Tibial artery (tissue), 4 donors: ENCODE results near the gene OPN4.

Experiments used
- DNase-seq, 2 donors: peaks; one replicate each; pipeline ENCODE4 v3.0.0-alpha.2; 2019
- H3K27ac ChIP-seq, 2 donors: fragments of 200-600 bp; sonication (generic) in 1 of 2; 1 replicate in 1 of 2; 2 replicates in 1 of 2; pipeline ENCODE4 v1.5.1; 2018 to 2019; ENCODE audit warnings: mild to moderate bottlenecking in 1 of 2
- H3K27me3 ChIP-seq, 2 donors: fragments of 200-600 bp; sonication (generic) in 1 of 2; one replicate each; pipeline versions ENCODE4 v1.5.1 to v1.6.0; 2016 to 2019
- H3K36me3 ChIP-seq, 3 donors: fragments of 200-600 bp; sonication (generic) in 2 of 3; one replicate each; pipeline ENCODE4 v1.5.1; 2016 to 2019; ENCODE audit warnings: mild to moderate bottlenecking in 2 of 3
- H3K4me1 ChIP-seq, 4 donors: fragments of 200-600 bp; sonication (generic) in 2 of 4; 1 replicate in 3 of 4; 2 replicates in 1 of 4; pipeline ENCODE4 v1.5.1; 2016 to 2019
- H3K4me3 ChIP-seq, 2 donors: fragments of 200-600 bp; sonication (generic) in 1 of 2; 1 replicate in 1 of 2; 2 replicates in 1 of 2; pipeline ENCODE4 v1.5.1; 2018 to 2019; ENCODE audit warnings: mild to moderate bottlenecking in 2 of 2
- H3K9me3 ChIP-seq, 3 donors: fragments of 200-600 bp; sonication (generic) in 1 of 3; one replicate each; pipeline ENCODE4 v1.5.1; 2016 to 2019
- intact Hi-C: fragments of 100-400 bp; cut with DNase I; formaldehyde crosslinking; loops from one replicate; pipeline ENCODE4 v1.15.0; 2023; ENCODE audit warnings: low total_unique reads
- TF ChIP-seq, protein P1 (sequence below), 2 experiments: fragments of 200-600 bp in 1 of 2; fragments of 450-650 bp in 1 of 2; IDR thresholded peaks; one replicate each; pipeline ENCODE4 v1.5.1; 2017 to 2019; ENCODE audit warnings: antibody characterized with exemption in 2 of 2, mild to moderate bottlenecking in 1 of 2, moderate library complexity in 1 of 2

OPN4 gene

DNA sequence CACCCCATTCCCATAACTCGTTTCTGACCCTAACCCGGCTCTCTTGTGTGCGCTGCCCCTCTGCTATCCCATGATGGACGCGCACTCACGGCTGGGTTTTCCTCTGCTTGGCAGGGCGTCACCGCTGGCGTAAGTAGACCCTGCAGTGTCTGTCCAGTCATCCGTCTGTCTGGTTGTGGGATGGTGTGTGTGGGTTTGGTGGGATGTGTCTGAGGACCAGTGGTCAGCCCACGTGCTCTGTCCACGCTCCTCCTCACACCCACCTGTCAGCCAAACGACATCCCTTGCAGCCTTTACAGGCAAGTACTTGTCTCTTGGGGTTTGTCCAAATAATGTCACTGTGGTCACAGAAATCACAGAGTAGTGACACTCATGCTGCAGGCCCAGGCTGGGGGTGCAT is 34.8 kb downstream of the OPN4 start:
- intact Hi-C loops = no loop called here

DNA sequence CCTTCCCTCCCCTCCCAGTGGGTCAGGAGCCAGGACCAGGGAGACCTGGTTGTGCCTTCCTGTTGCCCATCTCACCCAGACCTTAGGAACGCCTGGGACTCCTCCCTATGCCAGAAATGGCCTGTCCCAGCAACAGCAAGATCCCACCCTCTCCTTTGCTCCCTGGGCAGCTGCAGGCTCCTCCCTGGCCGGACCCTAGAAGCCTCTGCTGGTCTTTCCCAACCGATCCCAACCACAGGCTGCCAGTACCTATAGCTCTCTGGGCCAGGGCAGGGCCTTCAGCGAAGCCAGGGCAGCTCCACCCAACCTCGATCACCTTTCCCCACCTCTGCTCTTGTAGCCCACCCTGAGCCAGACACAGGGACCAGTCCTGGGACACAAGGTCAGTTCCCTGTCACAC is 35.9 kb downstream of the OPN4 start:
- DNase-seq = no peak
- TF ChIP-seq, protein P1, sequence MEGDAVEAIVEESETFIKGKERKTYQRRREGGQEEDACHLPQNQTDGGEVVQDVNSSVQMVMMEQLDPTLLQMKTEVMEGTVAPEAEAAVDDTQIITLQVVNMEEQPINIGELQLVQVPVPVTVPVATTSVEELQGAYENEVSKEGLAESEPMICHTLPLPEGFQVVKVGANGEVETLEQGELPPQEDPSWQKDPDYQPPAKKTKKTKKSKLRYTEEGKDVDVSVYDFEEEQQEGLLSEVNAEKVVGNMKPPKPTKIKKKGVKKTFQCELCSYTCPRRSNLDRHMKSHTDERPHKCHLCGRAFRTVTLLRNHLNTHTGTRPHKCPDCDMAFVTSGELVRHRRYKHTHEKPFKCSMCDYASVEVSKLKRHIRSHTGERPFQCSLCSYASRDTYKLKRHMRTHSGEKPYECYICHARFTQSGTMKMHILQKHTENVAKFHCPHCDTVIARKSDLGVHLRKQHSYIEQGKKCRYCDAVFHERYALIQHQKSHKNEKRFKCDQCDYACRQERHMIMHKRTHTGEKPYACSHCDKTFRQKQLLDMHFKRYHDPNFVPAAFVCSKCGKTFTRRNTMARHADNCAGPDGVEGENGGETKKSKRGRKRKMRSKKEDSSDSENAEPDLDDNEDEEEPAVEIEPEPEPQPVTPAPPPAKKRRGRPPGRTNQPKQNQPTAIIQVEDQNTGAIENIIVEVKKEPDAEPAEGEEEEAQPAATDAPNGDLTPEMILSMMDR (IDR thresholded peaks at IDR 0.05) = no peak
- Histone ChIP-seq H3K36me3 (peaks cover 26 to 39% (median 26%) of the 10 kb centered on the region in 3 donors), H3K27me3 (no peaks in the 10 kb centered on the region), H3K9me3 (no peaks in the 10 kb centered on the region), H3K4me1 (peaks cover 0 to 89% (median 49%) of the 10 kb centered on the region in 4 donors), H3K27ac (peak overlapping the region; percentile 65 to 89), H3K4me3 (no peak overlapping the region)
- intact Hi-C loops = loop anchor here (10.0 kb wide), 1 partner anchor 405 kb away; the partner anchor contains the start of genes GLUD1 and SHLD2

More for the DNA sequence above, 34.8 kb downstream of the OPN4 start:
- H3K4me3 ChIP-seq = no peak overlapping the region
- no peak for DNase-seq
- H3K4me1 ChIP-seq = peaks cover 0 to 99% (median 60%) of the 10 kb centered on the region in 4 donors
- TF ChIP-seq, protein P1 (IDR thresholded peaks at IDR 0.05) = no peak
- H3K36me3 ChIP-seq = peaks cover 15 to 28% (median 18%) of the 10 kb centered on the region in 3 donors
- H3K9me3 ChIP-seq = no peaks in the 10 kb centered on the region
- H3K27ac ChIP-seq = peak overlapping the region; percentile 82 to 89
- H3K27me3 ChIP-seq = no peaks in the 10 kb centered on the region

DNA sequence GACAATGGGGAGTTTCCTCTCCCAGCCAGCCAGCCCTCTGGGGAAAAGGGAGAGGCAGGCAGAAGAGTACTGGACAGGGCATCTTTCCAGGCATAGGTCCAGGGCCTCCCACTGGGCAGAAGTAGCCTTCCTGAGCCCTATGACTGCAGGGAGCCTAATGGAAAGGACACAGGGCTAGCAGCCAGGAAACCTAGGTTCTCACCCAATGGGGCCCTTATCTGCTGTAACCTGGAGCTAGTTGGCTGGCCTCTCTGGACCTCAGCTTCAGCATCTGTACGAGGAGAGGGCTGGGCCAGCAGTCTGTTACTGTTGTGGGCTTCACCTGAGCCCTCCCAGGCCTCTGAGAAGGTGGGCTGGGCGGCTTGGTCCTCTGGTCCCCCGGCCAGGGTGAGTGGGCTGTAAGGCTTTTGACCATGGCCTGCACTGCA is 36.3 kb downstream of the OPN4 start:
- intact Hi-C loops = loop anchor here (10.0 kb wide), 1 partner anchor 404 kb away; the partner anchor contains the start of genes GLUD1 and SHLD2
- TF ChIP-seq, protein P1 (IDR thresholded peaks at IDR 0.05) = no peak
- Histone ChIP-seq H3K36me3 (peaks cover 29 to 44% (median 30%) of the 10 kb centered on the region in 3 donors), H3K27me3 (no peaks in the 10 kb centered on the region), H3K4me1 (peaks cover 0 to 84% (median 47%) of the 10 kb centered on the region in 4 donors), H3K27ac (peak overlapping the region; percentile 65 to 89), H3K4me3 (no peak overlapping the region), H3K9me3 (no peaks in the 10 kb centered on the region)
- no peak for DNase-seq

DNA sequence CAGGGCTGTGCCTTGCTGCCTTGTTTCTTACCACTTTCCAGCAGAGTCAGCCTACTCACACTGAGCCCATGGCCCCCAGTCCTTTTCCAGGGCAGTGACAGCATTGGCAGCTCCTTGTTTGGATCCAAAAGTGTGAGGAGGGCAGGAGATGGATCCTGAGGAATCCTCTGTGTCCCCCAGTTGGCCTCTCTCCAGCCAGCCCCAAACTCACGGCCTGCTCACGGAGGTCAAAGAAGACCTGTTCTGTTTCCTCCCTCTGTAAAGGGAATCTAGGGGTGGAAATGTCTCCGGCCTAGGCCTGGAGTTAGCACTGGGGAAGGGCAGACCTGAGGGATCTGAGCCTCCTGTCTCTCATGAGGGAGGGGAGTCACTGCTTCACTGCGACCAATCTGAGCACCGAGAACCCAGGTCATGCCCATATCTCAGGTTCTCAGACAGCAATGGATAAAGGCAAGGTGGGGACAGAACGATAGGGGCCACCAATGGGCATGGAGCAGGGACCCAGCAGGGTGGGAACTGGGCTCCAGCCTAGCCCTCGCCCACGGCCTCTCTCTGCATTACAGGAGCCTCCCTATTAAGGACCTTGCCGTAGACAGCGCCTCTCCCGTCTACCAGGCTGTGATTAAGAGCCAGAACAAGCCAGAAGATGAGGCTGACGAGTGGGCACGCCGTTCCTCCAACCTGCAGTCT is 37.1 kb downstream of the OPN4 start:
- no peak for DNase-seq
- intact Hi-C loops = loop anchor here (10.0 kb wide), 1 partner anchor 403 kb away; the partner anchor contains the start of genes GLUD1 and SHLD2
- H3K9me3 ChIP-seq = no peaks in the 10 kb centered on the region
- TF ChIP-seq, protein P1 (IDR thresholded peaks at IDR 0.05) = no peak
- H3K4me3 ChIP-seq = no peak overlapping the region
- H3K4me1 ChIP-seq = peaks cover 0 to 76% (median 47%) of the 10 kb centered on the region in 4 donors
- H3K36me3 ChIP-seq = peaks cover 29 to 45% (median 35%) of the 10 kb centered on the region in 3 donors
- no peaks in the 10 kb centered on the region for H3K27me3 ChIP-seq
- peak overlapping the region; percentile 65 to 89 for H3K27ac ChIP-seq

DNA sequence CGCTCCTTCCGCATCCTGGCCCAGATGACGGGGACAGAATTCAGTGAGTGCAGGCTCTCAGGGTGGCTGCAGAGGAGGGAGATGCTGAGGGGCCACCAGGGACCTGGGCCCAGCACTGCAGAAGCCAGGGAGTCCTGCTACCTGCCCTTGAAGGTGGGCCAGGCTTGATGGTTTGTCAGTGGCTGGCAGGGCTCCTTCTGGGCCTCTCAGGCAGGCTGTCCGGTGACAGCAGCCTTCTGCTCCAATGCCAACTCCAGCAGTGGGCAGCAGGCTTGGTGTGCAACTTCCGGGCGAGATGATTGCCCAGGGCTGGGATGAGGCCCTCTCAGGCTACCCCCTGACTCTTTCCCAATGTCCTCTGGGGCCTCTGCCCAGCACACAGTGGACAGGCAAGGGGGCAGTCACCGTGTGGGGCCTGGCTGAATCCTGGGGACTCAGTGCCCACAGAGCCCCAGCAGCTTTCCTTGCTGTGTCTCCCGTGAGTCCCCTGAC is 37.7 kb downstream of the OPN4 start:
- TF ChIP-seq, protein P1 (IDR thresholded peaks at IDR 0.05) = no peak
- Histone ChIP-seq H3K36me3 (peaks cover 33 to 51% (median 35%) of the 10 kb centered on the region in 3 donors), H3K27me3 (no peaks in the 10 kb centered on the region), H3K9me3 (no peaks in the 10 kb centered on the region), H3K27ac (peak overlapping the region; percentile 65 to 89), H3K4me3 (no peak overlapping the region), H3K4me1 (peaks cover 0 to 70% (median 43%) of the 10 kb centered on the region in 4 donors)
- intact Hi-C loops = loop anchor here (10.0 kb wide), 1 partner anchor 403 kb away; the partner anchor contains the start of genes GLUD1 and SHLD2
- DNase-seq = no peak
